Measurements from ENCODE around the gene SMS. TPM values are rescaled to one million over a fixed set of nuclear protein-coding genes. Genes with fewer than 3 reads are reported as not detected.

Gene SMS
- total RNA-seq, 4 donors from 2014 or later, result 6.4 to 84.3 (median 37.8) TPM

GRCh38 chrX:21975242-21975641 lies 34.7 kb downstream of the SMS start:
- Histone ChIP-seq H3K27ac (peak overlapping the region; percentile 29 to 41), H3K36me3 (no peaks in the 10 kb centered on the region), H3K27me3 (no peaks in the 10 kb centered on the region), H3K4me3 (no peak overlapping the region), H3K4me1 (no peaks in the 10 kb centered on the region), H3K9me3 (no peaks in the 10 kb centered on the region)
- TF ChIP-seq POLR2A (IDR thresholded peaks at IDR 0.05), result no peak
- no peak for TF ChIP-seq CTCF (IDR thresholded peaks at IDR 0.05)
- DNase-seq, result no peak
- intact Hi-C loops (cut with DNase I; ENCODE audit: low total_unique reads), result no loop called here

GRCh38 chrX:21975812-21976211 lies 35.3 kb downstream of the SMS start:
- no peaks in the 10 kb centered on the region for H3K4me1 ChIP-seq
- H3K4me3 ChIP-seq, result no peak overlapping the region
- H3K27ac ChIP-seq, result peak overlapping the region; percentile 29 to 41
- intact Hi-C loops (cut with DNase I; ENCODE audit: low total_unique reads), result no loop called here
- no peaks in the 10 kb centered on the region for H3K36me3 ChIP-seq
- no peak for DNase-seq
- H3K27me3 ChIP-seq, result no peaks in the 10 kb centered on the region
- H3K9me3 ChIP-seq, result no peaks in the 10 kb centered on the region
- no peak for TF ChIP-seq POLR2A (IDR thresholded peaks at IDR 0.05)
- TF ChIP-seq CTCF (IDR thresholded peaks at IDR 0.05), result peak; percentile 17 to 38 (median 25)

- intact Hi-C loops (cut with DNase I; ENCODE audit: low total_unique reads), result no loop called here
Observed at GRCh38 chrX:21978346-21978745, 37.8 kb downstream of the SMS start.

GRCh38 chrX:21982311-21982710 lies 41.8 kb downstream of the SMS start:
- H3K27ac ChIP-seq, result no peak overlapping the region
- no peak for DNase-seq
- no peaks in the 10 kb centered on the region for H3K9me3 ChIP-seq
- no peaks in the 10 kb centered on the region for H3K4me1 ChIP-seq
- no peak overlapping the region for H3K4me3 ChIP-seq
- TF ChIP-seq POLR2A (IDR thresholded peaks at IDR 0.05) (no peak), CTCF (IDR thresholded peaks at IDR 0.05) (no peak)
- intact Hi-C loops (cut with DNase I; ENCODE audit: low total_unique reads), result no loop called here
- no peaks in the 10 kb centered on the region for H3K27me3 ChIP-seq
- H3K36me3 ChIP-seq, result no peaks in the 10 kb centered on the region

More at GRCh38 chrX:21978346-21978745, 37.8 kb downstream of the SMS start:
- H3K4me1 ChIP-seq, result no peaks in the 10 kb centered on the region
- no peak for TF ChIP-seq CTCF (IDR thresholded peaks at IDR 0.05)
- TF ChIP-seq POLR2A (IDR thresholded peaks at IDR 0.05), result no peak
- no peak overlapping the region for H3K27ac ChIP-seq
- no peaks in the 10 kb centered on the region for H3K36me3 ChIP-seq
- H3K4me3 ChIP-seq, result no peak overlapping the region
- H3K9me3 ChIP-seq, result no peaks in the 10 kb centered on the region
- no peak for DNase-seq
- H3K27me3 ChIP-seq, result no peaks in the 10 kb centered on the region

GRCh38 chrX:21985332-21985777 lies 44.8 kb downstream of the SMS start:
- intact Hi-C loops (cut with DNase I; ENCODE audit: low total_unique reads), result no loop called here
- Histone ChIP-seq H3K4me1 (no peaks in the 10 kb centered on the region), H3K9me3 (no peaks in the 10 kb centered on the region), H3K4me3 (no peak overlapping the region), H3K27ac (peak overlapping the region in 1 of 2 donors; percentile 52), H3K36me3 (no peaks in the 10 kb centered on the region), H3K27me3 (no peaks in the 10 kb centered on the region)
- TF ChIP-seq CTCF (IDR thresholded peaks at IDR 0.05), result peak; percentile 85 to 94 (median 90)
- TF ChIP-seq POLR2A (IDR thresholded peaks at IDR 0.05), result peak in 1 of 2 donors; percentile 11
- peak; percentile 65 to 69 for DNase-seq

Data from uterus (tissue), 4 donors.